Uterus (tissue), 4 donors: Measurements from ENCODE around the gene RIMS4. TPM values are rescaled to one million over a fixed set of nuclear protein-coding genes. Genes with fewer than 3 reads are reported as not detected.

Experiments used
- DNase-seq, 2 donors: peaks; one replicate each; pipeline ENCODE4 v3.0.0-alpha.2; 2019 to 2020
- H3K27ac ChIP-seq, 2 donors: fragments of 200-600 bp; sonication (generic); 1 replicate in 1 of 2; 2 replicates in 1 of 2; pipeline ENCODE4 v1.5.1; 2016 to 2018
- H3K27me3 ChIP-seq, 2 donors: fragments of 200-600 bp; sonication (generic); one replicate each; pipeline ENCODE4 v1.5.1; 2018 to 2019; ENCODE audit warnings: control low read depth in 1 of 2
- H3K36me3 ChIP-seq, 2 donors: fragments of 200-600 bp; sonication (generic); one replicate each; pipeline ENCODE4 v1.5.1; 2019; ENCODE audit warnings: control low read depth in 1 of 2
- H3K4me1 ChIP-seq, 2 donors: fragments of 200-600 bp; sonication (generic); one replicate each; pipeline ENCODE4 v1.5.1; 2018 to 2019; ENCODE audit warnings: control low read depth in 1 of 2
- H3K4me3 ChIP-seq, 2 donors: fragments of 200-600 bp; sonication (generic); 1 replicate in 1 of 2; 2 replicates in 1 of 2; pipeline ENCODE4 v1.5.1; 2018 to 2019; ENCODE audit warnings: mild to moderate bottlenecking in 1 of 2
- H3K9me3 ChIP-seq, 2 donors: fragments of 200-600 bp; sonication (generic); one replicate each; pipeline ENCODE4 v1.5.1; 2019; ENCODE audit warnings: control low read depth in 1 of 2
- CTCF ChIP-seq, 4 experiments: fragments of 200-600 bp in 2 of 4; fragments of 450-650 bp in 2 of 4; sonication (generic) in 2 of 4; IDR thresholded peaks; one replicate each; pipeline ENCODE4 v1.5.1; 2016 to 2019; ENCODE audit warnings: antibody characterized with exemption in 4 of 4, mild to moderate bottlenecking in 2 of 4, moderate library complexity in 1 of 4
- POLR2A ChIP-seq, 2 donors: fragments of 450-650 bp; IDR thresholded peaks; one replicate each; pipeline ENCODE4 v1.6.1; 2016; ENCODE audit warnings: antibody characterized with exemption in 2 of 2, mild to moderate bottlenecking in 1 of 2, moderate library complexity in 1 of 2
- intact Hi-C: fragments of 100-400 bp; cut with DNase I; formaldehyde crosslinking; loops from one replicate; pipeline ENCODE4 v1.15.1; 2023; ENCODE audit warnings: low total_unique reads
- total RNA-seq, 4 donors: library from RNA; depleted of rRNA in 3 of 4; stranded (reverse); fragments of >200 nt in 3 of 4; gene quantifications; one replicate each; pipeline versions ENCODE4 v1.1.0 to v1.2.4, GENCODE V29; 2014 to 2023
- donor health status: DM: yes; HTN: yes; CAD: no.

The RIMS4 gene
- total RNA-seq, 4 donors from 2014 or later: 0.26 to 5.3 (median 0.61) TPM

- H3K4me1 ChIP-seq: no peaks in the 10 kb centered on the region
- H3K27ac ChIP-seq: no peak overlapping the region
- no peaks in the 10 kb centered on the region for H3K9me3 ChIP-seq
- peaks cover 0 to 6% of the 10 kb centered on the region in 2 donors for H3K27me3 ChIP-seq
- no peak for DNase-seq
- no peak overlapping the region for H3K4me3 ChIP-seq
- no peaks in the 10 kb centered on the region for H3K36me3 ChIP-seq
- TF ChIP-seq POLR2A (IDR thresholded peaks at IDR 0.05) (no peak), CTCF (IDR thresholded peaks at IDR 0.05) (no peak)
- intact Hi-C loops: no loop called here
Measured at GRCh38 chr20:44837946-44838345, 27.6 kb upstream of the RIMS4 start.

DNA sequence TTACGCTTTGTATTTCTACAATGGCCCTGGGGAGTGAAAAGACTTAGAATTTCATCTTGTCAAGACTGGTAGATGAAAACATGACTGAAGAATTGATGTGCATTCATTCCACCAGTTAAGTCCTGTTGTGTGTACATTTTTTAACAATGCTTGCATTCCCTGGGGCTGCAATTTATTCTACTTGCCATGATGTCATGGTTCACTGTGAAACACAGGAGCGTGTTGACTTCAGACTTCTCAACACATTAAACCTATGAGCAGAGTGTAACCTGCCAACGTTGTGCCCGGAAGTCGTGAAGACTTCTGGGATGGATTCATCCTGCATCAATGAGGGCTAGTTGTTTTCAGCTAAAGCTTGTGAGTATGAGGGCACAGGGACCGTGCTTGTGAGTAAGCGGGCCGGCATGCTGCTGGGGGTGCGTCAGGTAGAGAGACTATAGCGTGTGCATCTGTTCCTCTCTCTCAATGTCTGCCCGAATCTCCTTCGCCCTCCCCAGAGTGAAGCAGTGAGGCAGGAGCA lies 26.3 kb upstream of the RIMS4 start:
- H3K27me3 ChIP-seq: peaks cover 0 to 6% of the 10 kb centered on the region in 2 donors
- H3K27ac ChIP-seq: no peak overlapping the region
- no peaks in the 10 kb centered on the region for H3K36me3 ChIP-seq
- no peak for DNase-seq
- intact Hi-C loops: no loop called here
- no peak overlapping the region for H3K4me3 ChIP-seq
- H3K4me1 ChIP-seq: no peaks in the 10 kb centered on the region
- H3K9me3 ChIP-seq: no peaks in the 10 kb centered on the region
- no peak for TF ChIP-seq CTCF (IDR thresholded peaks at IDR 0.05)
- no peak for TF ChIP-seq POLR2A (IDR thresholded peaks at IDR 0.05)

GRCh38 chr20:44835661-44836221 lies 25.4 kb upstream of the RIMS4 start:
- Histone ChIP-seq H3K9me3 (no peaks in the 10 kb centered on the region), H3K27ac (no peak overlapping the region), H3K4me3 (no peak overlapping the region), H3K27me3 (peaks cover 0 to 6% of the 10 kb centered on the region in 2 donors), H3K36me3 (no peaks in the 10 kb centered on the region), H3K4me1 (no peaks in the 10 kb centered on the region)
- intact Hi-C loops: no loop called here
- TF ChIP-seq CTCF (IDR thresholded peaks at IDR 0.05) (no peak), POLR2A (IDR thresholded peaks at IDR 0.05) (no peak)
- DNase-seq: no peak

- H3K4me1 ChIP-seq: no peaks in the 10 kb centered on the region
- peaks cover 0 to 6% of the 10 kb centered on the region in 2 donors for H3K27me3 ChIP-seq
- peaks cover 0 to 6% of the 10 kb centered on the region in 2 donors for H3K9me3 ChIP-seq
- no peaks in the 10 kb centered on the region for H3K36me3 ChIP-seq
- intact Hi-C loops: no loop called here
- no peak for DNase-seq
- TF ChIP-seq CTCF (IDR thresholded peaks at IDR 0.05) (no peak), POLR2A (IDR thresholded peaks at IDR 0.05) (no peak)
- H3K4me3 ChIP-seq: no peak overlapping the region
- no peak overlapping the region for H3K27ac ChIP-seq
Measured at GRCh38 chr20:44835116-44835515, 24.8 kb upstream of the RIMS4 start.

GRCh38 chr20:44834693-44835092 lies 24.3 kb upstream of the RIMS4 start:
- Histone ChIP-seq H3K4me1 (no peaks in the 10 kb centered on the region), H3K36me3 (no peaks in the 10 kb centered on the region), H3K27me3 (peaks cover 0 to 6% of the 10 kb centered on the region in 2 donors), H3K9me3 (peaks cover 0 to 6% of the 10 kb centered on the region in 2 donors), H3K4me3 (no peak overlapping the region), H3K27ac (no peak overlapping the region)
- TF ChIP-seq POLR2A (IDR thresholded peaks at IDR 0.05) (no peak), CTCF (IDR thresholded peaks at IDR 0.05) (no peak)
- intact Hi-C loops: no loop called here
- DNase-seq: no peak
